Measurements from ENCODE around the gene STYXL1.

The STYXL1 gene

GRCh38 chr7:75968012-75968411, 79.8 kb downstream of the STYXL1 start:
- Histone ChIP-seq H3K27ac (ENCODE audit: insufficient read depth, low read length, poor library complexity, severe bottlenecking) (no peak overlapping the region), H3K4me1 (ENCODE audit: control insufficient read depth, insufficient read depth, low read length, poor library complexity, severe bottlenecking) (no peaks in the 10 kb centered on the region), H3K36me3 (ENCODE audit: control insufficient read depth, insufficient read depth, low read length) (peaks cover 6% of the 10 kb centered on the region)

DNA sequence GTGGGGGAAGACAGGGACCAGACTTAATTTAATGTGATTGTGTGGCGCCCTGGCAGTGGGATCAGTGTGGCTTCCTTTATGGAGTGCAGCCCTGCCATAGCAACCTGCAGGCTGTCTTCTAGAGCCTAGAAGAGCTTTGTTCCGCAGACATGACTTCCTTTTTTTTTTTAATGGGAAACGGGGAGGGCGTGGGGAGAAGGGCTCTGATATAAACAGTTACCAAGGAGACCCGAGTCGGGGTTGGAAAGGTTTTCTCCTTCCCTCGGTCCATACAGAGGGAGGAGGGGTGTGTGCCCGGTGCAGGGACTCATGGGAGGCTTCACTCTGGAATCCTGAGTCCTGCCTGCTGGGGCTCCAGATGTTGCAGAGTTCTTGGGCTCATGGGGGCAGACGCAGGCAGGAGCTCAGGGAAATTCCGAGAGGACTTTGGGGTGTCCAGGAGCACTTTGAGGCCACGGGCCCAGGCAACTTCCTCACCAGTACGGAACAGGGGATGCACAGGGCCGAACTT, 80.3 kb downstream of the STYXL1 start:
- DNase-seq: no peak
- Histone ChIP-seq H3K9me3 (ENCODE audit: control insufficient read depth, low read length) (no peaks in the 10 kb centered on the region), H3K36me3 (ENCODE audit: control insufficient read depth, insufficient read depth, low read length) (peaks cover 5% of the 10 kb centered on the region), H3K27me3 (replicated peaks; ENCODE audit: control insufficient read depth, insufficient read depth, low read length, poor library complexity, severe bottlenecking) (no peaks in the 10 kb centered on the region), H3K4me1 (ENCODE audit: control insufficient read depth, insufficient read depth, low read length, poor library complexity, severe bottlenecking) (no peaks in the 10 kb centered on the region), H3K4me3 (ENCODE audit: insufficient read depth, low read depth, low read length, poor library complexity, severe bottlenecking) (no peak overlapping the region), H3K27ac (ENCODE audit: insufficient read depth, low read length, poor library complexity, severe bottlenecking) (no peak overlapping the region)

More at GRCh38 chr7:75968012-75968411, 79.8 kb downstream of the STYXL1 start:
- no peaks in the 10 kb centered on the region for H3K27me3 ChIP-seq (replicated peaks; ENCODE audit: control insufficient read depth, insufficient read depth, low read length, poor library complexity, severe bottlenecking)
- no peaks in the 10 kb centered on the region for H3K9me3 ChIP-seq (ENCODE audit: control insufficient read depth, low read length)
- no peak overlapping the region for H3K4me3 ChIP-seq (ENCODE audit: insufficient read depth, low read depth, low read length, poor library complexity, severe bottlenecking)
- no peak for DNase-seq

DNA sequence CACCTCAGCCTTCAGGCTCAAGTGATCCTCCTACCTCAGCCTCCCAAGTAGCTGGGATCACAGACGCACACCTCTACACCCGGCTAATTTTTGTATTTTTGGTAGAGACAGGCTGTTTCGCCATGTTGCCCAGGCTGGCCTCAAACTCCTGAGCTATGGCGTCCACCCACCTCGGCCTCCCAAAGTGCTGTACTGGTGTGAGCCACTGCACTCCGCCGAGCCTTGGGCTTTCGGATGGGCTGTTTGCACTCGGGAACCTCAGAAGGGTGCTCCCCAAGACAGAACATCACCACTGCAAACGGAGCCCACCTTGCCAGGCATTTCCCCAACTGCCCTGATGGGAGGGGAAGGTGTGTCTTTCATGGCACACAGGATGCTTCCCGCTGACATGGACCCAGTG, 80.7 kb downstream of the STYXL1 start:
- DNase-seq: no peak
- Histone ChIP-seq H3K27me3 (replicated peaks; ENCODE audit: control insufficient read depth, insufficient read depth, low read length, poor library complexity, severe bottlenecking) (no peaks in the 10 kb centered on the region), H3K4me3 (ENCODE audit: insufficient read depth, low read depth, low read length, poor library complexity, severe bottlenecking) (no peak overlapping the region), H3K36me3 (ENCODE audit: control insufficient read depth, insufficient read depth, low read length) (no peaks in the 10 kb centered on the region), H3K9me3 (ENCODE audit: control insufficient read depth, low read length) (no peaks in the 10 kb centered on the region), H3K27ac (ENCODE audit: insufficient read depth, low read length, poor library complexity, severe bottlenecking) (no peak overlapping the region), H3K4me1 (ENCODE audit: control insufficient read depth, insufficient read depth, low read length, poor library complexity, severe bottlenecking) (no peaks in the 10 kb centered on the region)

- no peak for DNase-seq
- H3K9me3 ChIP-seq (ENCODE audit: control insufficient read depth, low read length): no peaks in the 10 kb centered on the region
- H3K4me3 ChIP-seq (ENCODE audit: insufficient read depth, low read depth, low read length, poor library complexity, severe bottlenecking): no peak overlapping the region
- peaks cover 2% of the 10 kb centered on the region for H3K36me3 ChIP-seq (ENCODE audit: control insufficient read depth, insufficient read depth, low read length)
- no peak overlapping the region for H3K27ac ChIP-seq (ENCODE audit: insufficient read depth, low read length, poor library complexity, severe bottlenecking)
- H3K4me1 ChIP-seq (ENCODE audit: control insufficient read depth, insufficient read depth, low read length, poor library complexity, severe bottlenecking): no peaks in the 10 kb centered on the region
- H3K27me3 ChIP-seq (replicated peaks; ENCODE audit: control insufficient read depth, insufficient read depth, low read length, poor library complexity, severe bottlenecking): no peaks in the 10 kb centered on the region
Observed at GRCh38 chr7:75966190-75966961, 81.4 kb downstream of the STYXL1 start.

DNA sequence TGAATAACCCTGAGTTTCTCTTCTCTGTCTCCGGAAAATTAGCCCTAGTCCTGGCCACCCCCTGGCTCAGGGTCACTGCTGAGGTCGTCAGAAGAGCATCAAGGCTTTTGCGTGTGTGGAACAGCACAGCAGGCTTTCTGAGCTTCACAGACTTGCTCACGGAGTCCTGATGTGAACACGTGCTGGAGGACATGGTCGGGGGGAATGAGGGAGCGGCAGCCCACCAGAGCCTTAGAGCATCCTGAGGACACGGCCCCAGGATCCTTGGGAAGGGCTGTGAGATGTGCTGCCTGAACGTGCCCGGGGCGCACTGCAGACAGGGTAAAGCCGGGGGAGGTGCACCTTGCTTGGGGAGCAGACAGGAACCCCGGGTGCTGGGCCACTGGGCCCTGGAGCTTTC, 82.2 kb downstream of the STYXL1 start:
- Histone ChIP-seq H3K4me1 (ENCODE audit: control insufficient read depth, insufficient read depth, low read length, poor library complexity, severe bottlenecking) (no peaks in the 10 kb centered on the region), H3K27me3 (replicated peaks; ENCODE audit: control insufficient read depth, insufficient read depth, low read length, poor library complexity, severe bottlenecking) (no peaks in the 10 kb centered on the region), H3K27ac (ENCODE audit: insufficient read depth, low read length, poor library complexity, severe bottlenecking) (no peak overlapping the region), H3K36me3 (ENCODE audit: control insufficient read depth, insufficient read depth, low read length) (peaks cover 5% of the 10 kb centered on the region), H3K4me3 (ENCODE audit: insufficient read depth, low read depth, low read length, poor library complexity, severe bottlenecking) (no peak overlapping the region), H3K9me3 (ENCODE audit: control insufficient read depth, low read length) (no peaks in the 10 kb centered on the region)
- DNase-seq: no peak

DNA sequence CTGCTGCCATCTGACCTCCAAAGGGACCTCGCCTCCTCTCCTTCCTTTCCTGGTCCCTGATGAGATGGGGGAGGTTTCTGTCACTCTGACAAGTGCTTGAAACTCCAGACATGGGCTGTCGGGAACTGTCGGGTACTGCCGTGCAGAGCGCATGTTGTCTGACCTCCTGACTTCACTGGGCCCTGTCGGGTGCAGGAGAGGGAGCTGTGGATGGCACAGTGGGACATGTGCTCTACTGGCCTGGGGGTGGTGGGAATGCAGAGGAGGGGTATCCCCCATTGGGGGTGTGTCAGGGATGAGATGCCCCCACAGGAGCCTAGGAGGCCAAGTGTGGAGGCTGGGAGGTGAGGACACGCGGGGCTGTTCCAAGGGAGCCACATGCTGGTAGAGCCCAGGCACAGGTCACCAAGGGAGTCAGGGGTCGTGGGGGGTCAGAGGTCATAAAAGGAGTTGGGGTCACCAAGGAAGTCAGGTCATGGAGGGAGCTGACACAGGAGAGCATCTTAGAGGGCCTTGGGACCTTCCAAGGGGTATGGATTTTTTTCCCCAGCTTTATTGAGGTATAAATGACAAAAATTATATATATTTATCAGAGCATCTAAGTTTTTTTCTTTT, 84.3 kb downstream of the STYXL1 start:
- no peaks in the 10 kb centered on the region for H3K27me3 ChIP-seq (replicated peaks; ENCODE audit: control insufficient read depth, insufficient read depth, low read length, poor library complexity, severe bottlenecking)
- no peak for DNase-seq
- H3K27ac ChIP-seq (ENCODE audit: insufficient read depth, low read length, poor library complexity, severe bottlenecking): no peak overlapping the region
- H3K9me3 ChIP-seq (ENCODE audit: control insufficient read depth, low read length): no peaks in the 10 kb centered on the region
- no peaks in the 10 kb centered on the region for H3K4me1 ChIP-seq (ENCODE audit: control insufficient read depth, insufficient read depth, low read length, poor library complexity, severe bottlenecking)
- H3K36me3 ChIP-seq (ENCODE audit: control insufficient read depth, insufficient read depth, low read length): peaks cover 8% of the 10 kb centered on the region
- H3K4me3 ChIP-seq (ENCODE audit: insufficient read depth, low read depth, low read length, poor library complexity, severe bottlenecking): no peak overlapping the region

GRCh38 chr7:75962607-75963380, 85.0 kb downstream of the STYXL1 start:
- DNase-seq: no peak
- Histone ChIP-seq H3K27ac (ENCODE audit: insufficient read depth, low read length, poor library complexity, severe bottlenecking) (no peak overlapping the region), H3K4me3 (ENCODE audit: insufficient read depth, low read depth, low read length, poor library complexity, severe bottlenecking) (no peak overlapping the region)

GRCh38 chr7:75961218-75961617, 86.6 kb downstream of the STYXL1 start:
- H3K27me3 ChIP-seq (replicated peaks; ENCODE audit: control insufficient read depth, insufficient read depth, low read length, poor library complexity, severe bottlenecking): no peaks in the 10 kb centered on the region
- H3K36me3 ChIP-seq (ENCODE audit: control insufficient read depth, insufficient read depth, low read length): peaks cover 17% of the 10 kb centered on the region
- H3K27ac ChIP-seq (ENCODE audit: insufficient read depth, low read length, poor library complexity, severe bottlenecking): no peak overlapping the region
- no peak for DNase-seq
- no peaks in the 10 kb centered on the region for H3K9me3 ChIP-seq (ENCODE audit: control insufficient read depth, low read length)
- no peaks in the 10 kb centered on the region for H3K4me1 ChIP-seq (ENCODE audit: control insufficient read depth, insufficient read depth, low read length, poor library complexity, severe bottlenecking)
- no peak overlapping the region for H3K4me3 ChIP-seq (ENCODE audit: insufficient read depth, low read depth, low read length, poor library complexity, severe bottlenecking)

More at GRCh38 chr7:75962607-75963380, 85.0 kb downstream of the STYXL1 start:
- no peaks in the 10 kb centered on the region for H3K27me3 ChIP-seq (replicated peaks; ENCODE audit: control insufficient read depth, insufficient read depth, low read length, poor library complexity, severe bottlenecking)
- peaks cover 14% of the 10 kb centered on the region for H3K36me3 ChIP-seq (ENCODE audit: control insufficient read depth, insufficient read depth, low read length)
- H3K4me1 ChIP-seq (ENCODE audit: control insufficient read depth, insufficient read depth, low read length, poor library complexity, severe bottlenecking): no peaks in the 10 kb centered on the region
- H3K9me3 ChIP-seq (ENCODE audit: control insufficient read depth, low read length): no peaks in the 10 kb centered on the region

- H3K36me3 ChIP-seq (ENCODE audit: control insufficient read depth, insufficient read depth, low read length): peaks cover 26% of the 10 kb centered on the region
- no peak for DNase-seq
- H3K27me3 ChIP-seq (replicated peaks; ENCODE audit: control insufficient read depth, insufficient read depth, low read length, poor library complexity, severe bottlenecking): no peaks in the 10 kb centered on the region
- H3K9me3 ChIP-seq (ENCODE audit: control insufficient read depth, low read length): no peaks in the 10 kb centered on the region
- no peak overlapping the region for H3K27ac ChIP-seq (ENCODE audit: insufficient read depth, low read length, poor library complexity, severe bottlenecking)
- no peak overlapping the region for H3K4me3 ChIP-seq (ENCODE audit: insufficient read depth, low read depth, low read length, poor library complexity, severe bottlenecking)
- H3K4me1 ChIP-seq (ENCODE audit: control insufficient read depth, insufficient read depth, low read length, poor library complexity, severe bottlenecking): no peaks in the 10 kb centered on the region
Observed at GRCh38 chr7:75960372-75960771, 87.4 kb downstream of the STYXL1 start.

Data from effector memory CD4-positive, alpha-beta T cell (primary cell).